Dendritic cell treated with granulocyte-macrophage colony-stimulating factor and Interleukin-4, amounts not matched to agents 40 ng/mL and 50 ng/mL, for 4 days (primary cell): Measurements from ENCODE around the gene PDAP1.

Experiments used
- H3K27ac Mint-ChIP-seq: one replicate; pipeline ENCODE4 v1.8.0; 2022; ENCODE audit warnings: mild to moderate bottlenecking, mixed read lengths
- H3K27me3 Mint-ChIP-seq: one replicate; pipeline ENCODE4 v1.8.0; 2022; ENCODE audit warnings: mild to moderate bottlenecking, mixed read lengths
- H3K36me3 Mint-ChIP-seq: one replicate; pipeline ENCODE4 v1.8.0; 2022; ENCODE audit warnings: low read depth, mixed read lengths
- H3K4me1 Mint-ChIP-seq: one replicate; pipeline ENCODE4 v1.8.0; 2022; ENCODE audit warnings: low read depth, mixed read lengths
- H3K4me3 Mint-ChIP-seq: one replicate; pipeline ENCODE4 v1.8.0; 2022; ENCODE audit warnings: mild to moderate bottlenecking, moderate library complexity, mixed read lengths
- H3K9me3 Mint-ChIP-seq: one replicate; pipeline ENCODE4 v1.8.0; 2022; ENCODE audit warnings: mixed read lengths
- intact Hi-C: fragments of 100-400 bp; cut with micrococcal nuclease; formaldehyde crosslinking; loops from one replicate; pipeline ENCODE4 v1.15.0; 2022

PDAP1 gene, protein sequence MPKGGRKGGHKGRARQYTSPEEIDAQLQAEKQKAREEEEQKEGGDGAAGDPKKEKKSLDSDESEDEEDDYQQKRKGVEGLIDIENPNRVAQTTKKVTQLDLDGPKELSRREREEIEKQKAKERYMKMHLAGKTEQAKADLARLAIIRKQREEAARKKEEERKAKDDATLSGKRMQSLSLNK

GRCh38 chr7:99408379-99409191 is at the start of gene PDAP1, which contains the start of gene BUD31:
Gene PDAP1, minus strand, starts transcription at chr7:99408597. Its CDS starts 49 bp downstream, at chr7:99408548.
Gene BUD31, plus strand, starts transcription at chr7:99408969. Its CDS starts 2,124 bp downstream, at chr7:99411093.
- no peaks in the 10 kb centered on the region for H3K9me3 Mint-ChIP-seq

GRCh38 chr7:99457650-99458493 is 49.5 kb upstream of the PDAP1 start:
- Mint-ChIP-seq H3K4me1 (peaks cover 23% of the 10 kb centered on the region), H3K27ac (no peak overlapping the region), H3K27me3 (no peaks in the 10 kb centered on the region), H3K4me3 (no peak overlapping the region), H3K9me3 (no peaks in the 10 kb centered on the region), H3K36me3 (peaks cover 91% of the 10 kb centered on the region)
- intact Hi-C loops, result no loop called here

More at GRCh38 chr7:99408379-99409191, at the start of gene PDAP1, which contains the start of gene BUD31:
- peak within 1 kb of the TSS; percentile 90 for H3K27ac Mint-ChIP-seq
- no peaks in the 10 kb centered on the region for H3K27me3 Mint-ChIP-seq
- intact Hi-C loops, result loop anchor here (2.0 kb wide), 2 partner anchors 34 to 62 kb away; partner anchors contain the start of gene ARPC1B
- peak within 1 kb of the TSS; percentile 97 for H3K4me3 Mint-ChIP-seq
- H3K4me1 Mint-ChIP-seq, result peaks cover 42% of the 10 kb centered on the region
- peaks cover 77% of the 10 kb centered on the region for H3K36me3 Mint-ChIP-seq

GRCh38 chr7:99457050-99457649 is 48.8 kb upstream of the PDAP1 start:
- peaks cover 21% of the 10 kb centered on the region for H3K4me1 Mint-ChIP-seq
- H3K27me3 Mint-ChIP-seq, result no peaks in the 10 kb centered on the region
- H3K9me3 Mint-ChIP-seq, result no peaks in the 10 kb centered on the region
- no peak overlapping the region for H3K4me3 Mint-ChIP-seq
- no peak overlapping the region for H3K27ac Mint-ChIP-seq
- intact Hi-C loops, result no loop called here
- peaks cover 91% of the 10 kb centered on the region for H3K36me3 Mint-ChIP-seq

GRCh38 chr7:99456288-99456687 is 47.9 kb upstream of the PDAP1 start:
- no peaks in the 10 kb centered on the region for H3K9me3 Mint-ChIP-seq
- H3K36me3 Mint-ChIP-seq, result peaks cover 98% of the 10 kb centered on the region
- no peak overlapping the region for H3K27ac Mint-ChIP-seq
- H3K4me3 Mint-ChIP-seq, result no peak overlapping the region
- H3K27me3 Mint-ChIP-seq, result no peaks in the 10 kb centered on the region
- H3K4me1 Mint-ChIP-seq, result peaks cover 14% of the 10 kb centered on the region
- intact Hi-C loops, result no loop called here

GRCh38 chr7:99455874-99456273 is 47.5 kb upstream of the PDAP1 start:
- no peaks in the 10 kb centered on the region for H3K27me3 Mint-ChIP-seq
- no peak overlapping the region for H3K4me3 Mint-ChIP-seq
- intact Hi-C loops, result no loop called here
- H3K27ac Mint-ChIP-seq, result no peak overlapping the region
- no peaks in the 10 kb centered on the region for H3K9me3 Mint-ChIP-seq
- H3K36me3 Mint-ChIP-seq, result peaks cover 99% of the 10 kb centered on the region
- peaks cover 12% of the 10 kb centered on the region for H3K4me1 Mint-ChIP-seq

- Mint-ChIP-seq H3K27ac (no peak overlapping the region), H3K4me1 (no peaks in the 10 kb centered on the region), H3K9me3 (no peaks in the 10 kb centered on the region), H3K36me3 (peaks cover 99% of the 10 kb centered on the region), H3K27me3 (no peaks in the 10 kb centered on the region), H3K4me3 (no peak overlapping the region)
- intact Hi-C loops, result no loop called here
Measured at GRCh38 chr7:99453105-99453504, 44.7 kb upstream of the PDAP1 start.

DNA sequence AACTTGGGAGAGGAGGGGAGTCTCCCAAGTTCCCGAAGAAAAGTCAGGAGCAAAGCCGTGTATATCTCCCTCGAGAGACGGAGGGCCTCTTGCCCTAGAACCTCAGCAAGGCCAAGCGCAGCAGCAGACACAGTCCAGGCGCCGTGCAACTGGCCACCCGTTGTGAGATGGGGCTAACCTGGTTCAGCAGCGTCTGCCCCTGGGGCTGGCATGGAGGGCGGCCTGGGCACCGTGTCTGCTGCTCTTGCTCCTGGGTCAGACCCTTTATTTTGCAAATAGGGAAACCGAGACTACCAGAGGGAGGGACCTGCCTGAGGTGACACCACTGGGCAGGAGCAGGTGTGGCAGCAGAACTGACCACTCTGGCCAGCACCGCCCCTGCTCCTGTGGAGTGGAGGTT is 44.1 kb upstream of the PDAP1 start:
- intact Hi-C loops, result no loop called here
- Mint-ChIP-seq H3K36me3 (peaks cover 99% of the 10 kb centered on the region), H3K27me3 (no peaks in the 10 kb centered on the region), H3K4me1 (no peaks in the 10 kb centered on the region), H3K9me3 (no peaks in the 10 kb centered on the region), H3K4me3 (no peak overlapping the region), H3K27ac (no peak overlapping the region)

DNA sequence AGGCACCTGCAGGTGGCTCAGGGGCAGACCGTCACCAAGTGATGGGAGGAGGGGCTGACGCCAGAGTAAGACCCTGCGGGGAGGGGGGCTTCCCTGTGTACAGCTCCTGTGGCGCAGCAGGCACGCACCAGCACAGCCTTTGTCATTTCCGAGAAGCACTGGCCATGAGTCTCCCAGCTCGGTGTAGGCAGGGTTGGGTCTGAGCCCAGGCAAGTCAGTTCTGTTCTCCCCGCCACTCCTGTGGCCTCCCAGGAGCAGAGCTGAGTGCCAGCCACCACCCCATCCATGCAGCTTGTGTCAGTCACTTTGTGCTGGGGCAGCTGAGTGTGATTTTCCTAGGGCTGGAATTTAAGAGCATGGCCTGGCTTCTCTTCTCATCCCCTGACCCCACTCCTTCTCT is 43.5 kb upstream of the PDAP1 start:
- Mint-ChIP-seq H3K4me1 (no peaks in the 10 kb centered on the region), H3K4me3 (no peak overlapping the region), H3K27ac (no peak overlapping the region), H3K9me3 (no peaks in the 10 kb centered on the region), H3K36me3 (peaks cover 99% of the 10 kb centered on the region), H3K27me3 (no peaks in the 10 kb centered on the region)
- intact Hi-C loops, result no loop called here

GRCh38 chr7:99449326-99449725 is 40.9 kb upstream of the PDAP1 start:
- intact Hi-C loops, result no loop called here
- Mint-ChIP-seq H3K27me3 (no peaks in the 10 kb centered on the region), H3K4me3 (no peak overlapping the region), H3K9me3 (no peaks in the 10 kb centered on the region), H3K27ac (no peak overlapping the region), H3K36me3 (peaks cover 97% of the 10 kb centered on the region), H3K4me1 (no peaks in the 10 kb centered on the region)

DNA sequence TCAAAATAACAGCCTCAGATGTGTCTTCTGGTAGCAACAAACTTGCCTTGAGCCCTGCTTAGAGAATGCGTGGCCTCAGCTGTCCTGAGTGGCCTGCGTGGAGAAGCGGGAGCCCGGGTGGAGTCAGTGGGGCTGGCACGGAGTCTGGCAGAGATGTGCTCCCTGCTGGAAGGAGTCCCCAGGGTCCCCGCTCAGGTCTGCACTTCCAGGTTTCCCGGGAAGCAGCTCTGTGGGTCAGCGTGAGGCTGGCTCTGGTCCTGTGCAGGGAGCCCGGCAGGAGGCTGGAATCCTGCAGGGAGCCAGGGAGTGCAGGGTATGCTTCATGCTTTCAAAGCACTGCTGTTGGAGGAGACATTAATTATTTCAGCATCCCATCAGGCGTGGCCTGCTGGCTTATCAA is 40.5 kb upstream of the PDAP1 start:
- no peaks in the 10 kb centered on the region for H3K9me3 Mint-ChIP-seq
- H3K4me1 Mint-ChIP-seq, result no peaks in the 10 kb centered on the region
- no peaks in the 10 kb centered on the region for H3K27me3 Mint-ChIP-seq
- H3K36me3 Mint-ChIP-seq, result peaks cover 97% of the 10 kb centered on the region
- H3K4me3 Mint-ChIP-seq, result no peak overlapping the region
- no peak overlapping the region for H3K27ac Mint-ChIP-seq
- intact Hi-C loops, result no loop called here

- Mint-ChIP-seq H3K27ac (no peak overlapping the region), H3K4me1 (peaks cover 4% of the 10 kb centered on the region), H3K4me3 (no peak overlapping the region), H3K36me3 (peaks cover 97% of the 10 kb centered on the region), H3K27me3 (no peaks in the 10 kb centered on the region), H3K9me3 (no peaks in the 10 kb centered on the region)
- intact Hi-C loops, result no loop called here
Measured at GRCh38 chr7:99447943-99448342, 39.5 kb upstream of the PDAP1 start.

DNA sequence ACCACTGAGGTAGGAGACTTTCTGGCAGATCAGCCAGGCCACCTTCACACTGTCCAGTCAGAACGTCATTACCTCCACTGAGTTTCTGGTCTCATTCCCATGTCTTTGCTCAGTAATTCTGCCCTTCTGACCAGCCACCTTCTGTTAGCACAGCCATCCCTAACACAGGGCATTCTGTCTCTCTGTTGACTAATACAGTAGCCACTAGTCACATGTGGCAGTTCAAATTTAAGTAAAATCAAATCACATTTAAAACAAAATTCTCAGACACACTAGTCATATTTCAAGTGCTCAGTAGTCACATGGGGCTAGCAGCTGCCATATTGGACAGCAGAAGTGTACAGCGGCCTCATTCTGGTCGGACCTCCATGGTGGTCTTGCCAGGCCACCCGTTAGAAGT is 37.7 kb upstream of the PDAP1 start:
- peaks cover 14% of the 10 kb centered on the region for H3K4me1 Mint-ChIP-seq
- no peaks in the 10 kb centered on the region for H3K27me3 Mint-ChIP-seq
- no peak overlapping the region for H3K27ac Mint-ChIP-seq
- no peak overlapping the region for H3K4me3 Mint-ChIP-seq
- no peaks in the 10 kb centered on the region for H3K9me3 Mint-ChIP-seq
- H3K36me3 Mint-ChIP-seq, result peaks cover 92% of the 10 kb centered on the region
- intact Hi-C loops, result no loop called here

GRCh38 chr7:99440195-99440594 is 31.8 kb upstream of the PDAP1 start:
- intact Hi-C loops, result no loop called here
- H3K9me3 Mint-ChIP-seq, result no peaks in the 10 kb centered on the region
- H3K36me3 Mint-ChIP-seq, result peaks cover 63% of the 10 kb centered on the region
- peak overlapping the region; percentile 86 for H3K27ac Mint-ChIP-seq
- H3K4me1 Mint-ChIP-seq, result peaks cover 47% of the 10 kb centered on the region
- H3K4me3 Mint-ChIP-seq, result peak overlapping the region; percentile 88
- H3K27me3 Mint-ChIP-seq, result no peaks in the 10 kb centered on the region
